Adrenal gland (tissue), 5 donors: ENCODE measurements around the gene RABGAP1L.

ENCODE experiments used
- POLR2A ChIP-seq, 2 donors: fragments of 450-650 bp; IDR thresholded peaks; one replicate each; pipeline ENCODE4 v1.6.1; 2017; ENCODE audit warnings: antibody characterized with exemption in 2 of 2, mild to moderate bottlenecking in 2 of 2, moderate library complexity in 1 of 2
- TF ChIP-seq, protein P1 (sequence below), 6 experiments: fragments of 450-650 bp in 4 of 6; fragments of 200-600 bp in 2 of 6; sonication (generic) in 1 of 6; IDR thresholded peaks; 1 replicate in 5 of 6; 2 replicates in 1 of 6; pipeline versions ENCODE4 v1.5.1 to v1.8.0; 2016 to 2021; ENCODE audit warnings: antibody characterized with exemption in 6 of 6, mild to moderate bottlenecking in 2 of 6, moderate library complexity in 1 of 6
- donor health status: DM: no; HTN: no; CAD: no.

DNA sequence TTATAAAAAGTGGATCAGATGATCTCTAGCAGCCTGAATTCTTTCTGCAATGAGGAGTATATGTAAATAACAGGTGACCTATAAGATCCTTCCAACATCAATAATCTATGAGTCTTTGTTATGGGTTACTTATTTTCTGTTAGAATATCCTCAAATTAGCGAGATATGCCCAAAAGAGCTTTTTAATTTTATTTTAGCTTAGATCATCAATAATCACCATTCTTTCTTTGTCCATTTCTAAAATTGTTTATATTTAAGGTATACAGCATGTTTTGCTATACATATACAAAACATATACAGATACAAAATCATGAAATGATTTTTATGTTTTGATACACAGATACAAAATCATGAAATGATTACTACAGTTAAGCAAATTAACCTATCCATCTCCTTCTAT is 11.8 kb downstream of the RABGAP1L start:
- TF ChIP-seq, protein P1, sequence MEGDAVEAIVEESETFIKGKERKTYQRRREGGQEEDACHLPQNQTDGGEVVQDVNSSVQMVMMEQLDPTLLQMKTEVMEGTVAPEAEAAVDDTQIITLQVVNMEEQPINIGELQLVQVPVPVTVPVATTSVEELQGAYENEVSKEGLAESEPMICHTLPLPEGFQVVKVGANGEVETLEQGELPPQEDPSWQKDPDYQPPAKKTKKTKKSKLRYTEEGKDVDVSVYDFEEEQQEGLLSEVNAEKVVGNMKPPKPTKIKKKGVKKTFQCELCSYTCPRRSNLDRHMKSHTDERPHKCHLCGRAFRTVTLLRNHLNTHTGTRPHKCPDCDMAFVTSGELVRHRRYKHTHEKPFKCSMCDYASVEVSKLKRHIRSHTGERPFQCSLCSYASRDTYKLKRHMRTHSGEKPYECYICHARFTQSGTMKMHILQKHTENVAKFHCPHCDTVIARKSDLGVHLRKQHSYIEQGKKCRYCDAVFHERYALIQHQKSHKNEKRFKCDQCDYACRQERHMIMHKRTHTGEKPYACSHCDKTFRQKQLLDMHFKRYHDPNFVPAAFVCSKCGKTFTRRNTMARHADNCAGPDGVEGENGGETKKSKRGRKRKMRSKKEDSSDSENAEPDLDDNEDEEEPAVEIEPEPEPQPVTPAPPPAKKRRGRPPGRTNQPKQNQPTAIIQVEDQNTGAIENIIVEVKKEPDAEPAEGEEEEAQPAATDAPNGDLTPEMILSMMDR (IDR thresholded peaks at IDR 0.05), result no peak
- TF ChIP-seq POLR2A (IDR thresholded peaks at IDR 0.05), result no peak
